ENCODE results near the gene ATF6B.
A peak's percentile ranks its signal among the peaks of the same experiment; 100 is the strongest.
"Not testable (repeated sequence)": the region's sequence is repeated elsewhere in the genome, so short reads cannot be mapped to it uniquely, and the experiment has no call there.

ATF6B gene

DNA sequence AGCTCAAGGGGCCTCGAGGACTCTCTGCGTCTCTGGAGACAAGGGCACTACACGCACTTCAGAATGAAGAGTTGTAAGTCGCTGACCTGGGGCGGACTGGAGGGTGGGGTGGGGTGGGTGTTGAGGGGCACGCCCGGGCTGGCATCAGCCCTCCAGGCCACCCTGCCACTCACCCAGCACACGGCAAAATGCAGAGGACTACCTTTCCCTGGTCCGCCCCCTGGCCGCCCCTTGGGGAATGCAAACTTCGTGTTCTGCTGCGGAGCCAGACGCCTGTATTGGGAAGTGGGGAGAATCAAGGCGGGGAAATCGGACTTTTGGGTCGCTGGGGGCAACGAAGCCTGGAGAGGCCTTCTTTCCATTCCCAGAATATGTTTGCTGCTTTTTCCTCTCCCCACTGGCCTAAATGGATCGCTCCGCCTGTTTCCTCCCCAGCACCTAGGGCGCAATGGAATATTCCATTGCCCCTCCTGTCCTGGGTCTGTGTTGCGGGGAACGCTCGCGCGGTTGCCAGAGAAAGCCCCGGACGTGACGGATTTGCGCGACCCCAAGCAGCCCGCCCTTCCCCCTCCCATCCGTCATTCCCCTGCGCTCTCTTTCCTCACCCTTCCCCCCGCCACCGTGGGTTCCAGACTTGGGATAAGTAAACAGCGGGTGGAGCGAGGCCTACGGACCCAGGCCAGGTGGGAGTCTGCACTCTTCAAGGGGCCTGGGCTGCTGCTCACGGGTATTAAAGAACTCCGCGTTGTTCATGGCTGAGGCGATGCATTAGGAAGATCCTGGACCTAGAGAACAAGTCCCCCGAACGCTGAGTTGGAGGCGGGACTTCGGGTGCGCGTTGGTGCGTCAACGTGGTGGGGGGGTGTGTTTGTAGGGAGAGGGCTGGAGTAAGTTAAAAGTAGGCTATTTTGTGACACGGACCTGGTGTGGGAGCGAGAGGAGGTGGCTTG, 25.8 kb upstream of the ATF6B start, which contains the start of gene PPT2:
Gene PPT2 (plus strand): TSS at position 578 of the 950 bp plus-strand sequence. CDS start 454 bp downstream, outside the sequence.
- peak; percentile 43 for DNase-seq

DNA sequence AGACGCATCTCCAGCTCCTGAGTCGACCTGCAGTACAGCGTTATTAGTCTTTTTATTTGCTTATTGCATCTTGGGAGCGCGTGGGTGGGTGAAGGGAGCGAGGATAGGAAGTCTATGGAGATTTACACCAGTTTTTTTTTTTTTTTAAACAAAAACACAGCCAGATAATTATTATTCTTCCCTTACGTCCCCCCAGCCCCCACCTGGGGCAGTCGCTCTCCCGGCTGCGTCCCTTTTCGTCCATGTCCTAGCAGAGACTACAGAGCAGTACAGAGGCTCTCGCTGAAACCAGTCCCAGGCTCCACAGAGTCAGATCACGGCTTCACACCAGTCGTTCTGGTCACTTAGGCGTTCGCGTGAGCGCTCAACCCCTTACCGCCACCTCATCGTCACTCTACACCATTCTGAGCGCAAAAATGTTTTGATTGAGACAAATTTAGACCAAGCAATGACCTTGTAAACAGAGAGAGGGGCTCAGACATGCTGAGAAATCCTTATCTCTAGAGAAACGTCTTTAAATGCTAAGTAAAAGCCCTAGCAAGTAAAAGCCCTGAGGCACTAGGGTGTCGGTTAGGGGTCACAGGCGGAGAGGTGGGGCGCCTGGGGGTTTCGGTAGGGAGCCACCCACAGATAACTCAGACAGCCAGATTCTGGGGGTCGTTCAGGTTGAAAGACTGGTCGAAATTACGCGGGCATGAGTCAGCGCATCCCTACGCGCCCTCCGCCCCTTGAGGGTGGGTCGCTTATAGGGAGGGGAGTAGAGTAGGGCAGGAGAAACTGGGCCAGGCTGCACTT, 24.9 kb upstream of the ATF6B start:
- DNase-seq, result no peak

DNA sequence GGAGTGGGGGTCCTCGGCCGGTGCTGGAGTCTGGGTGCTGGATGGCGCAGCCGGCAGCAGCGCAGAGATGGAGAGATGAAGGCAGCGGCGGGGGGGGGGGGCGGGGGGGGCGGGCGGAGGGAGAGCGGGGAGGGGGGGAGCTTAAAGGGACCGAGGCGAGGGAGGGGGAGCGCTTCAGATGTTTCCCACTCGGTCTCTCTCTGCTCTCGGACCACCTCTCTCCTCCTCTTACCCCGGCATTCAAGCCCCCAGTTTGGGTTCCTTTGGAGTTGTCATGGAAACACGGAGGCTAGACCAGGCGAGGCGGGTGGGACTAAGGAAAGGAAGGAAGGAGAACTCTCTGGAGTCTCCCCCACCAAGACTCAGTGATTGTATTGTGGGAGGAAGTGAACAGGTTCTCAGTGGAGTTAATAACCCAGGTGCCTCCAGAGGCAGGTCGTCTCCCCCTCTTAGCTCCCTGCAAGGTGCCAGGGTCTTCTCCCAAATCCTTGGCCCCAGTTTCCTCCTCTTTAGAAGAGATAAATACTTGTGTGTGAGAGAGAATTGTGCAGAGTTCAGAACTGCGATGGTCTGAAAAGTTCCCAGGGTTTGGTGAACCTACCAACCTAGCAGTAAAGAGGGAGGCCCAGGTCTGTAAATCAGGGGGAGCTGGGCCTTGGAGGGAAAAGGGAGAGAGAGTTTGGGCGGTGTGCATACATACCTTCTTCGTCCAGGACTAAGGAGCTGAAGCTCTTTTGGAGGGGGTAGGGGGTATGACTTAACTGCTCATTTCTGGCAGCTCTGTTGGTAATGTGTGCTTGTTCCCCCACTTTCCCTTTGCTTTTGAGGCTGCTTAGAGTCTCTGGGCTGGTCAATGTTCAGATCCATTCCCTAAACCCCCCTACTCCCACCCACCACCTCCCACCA, 24.1 kb upstream of the ATF6B start, which contains the start of gene PRRT1:
Gene PRRT1 (minus strand): TSS at position 77 of the 906 bp plus-strand sequence. CDS start 112 bp downstream, outside the sequence.
- DNase-seq, result no peak

DNA sequence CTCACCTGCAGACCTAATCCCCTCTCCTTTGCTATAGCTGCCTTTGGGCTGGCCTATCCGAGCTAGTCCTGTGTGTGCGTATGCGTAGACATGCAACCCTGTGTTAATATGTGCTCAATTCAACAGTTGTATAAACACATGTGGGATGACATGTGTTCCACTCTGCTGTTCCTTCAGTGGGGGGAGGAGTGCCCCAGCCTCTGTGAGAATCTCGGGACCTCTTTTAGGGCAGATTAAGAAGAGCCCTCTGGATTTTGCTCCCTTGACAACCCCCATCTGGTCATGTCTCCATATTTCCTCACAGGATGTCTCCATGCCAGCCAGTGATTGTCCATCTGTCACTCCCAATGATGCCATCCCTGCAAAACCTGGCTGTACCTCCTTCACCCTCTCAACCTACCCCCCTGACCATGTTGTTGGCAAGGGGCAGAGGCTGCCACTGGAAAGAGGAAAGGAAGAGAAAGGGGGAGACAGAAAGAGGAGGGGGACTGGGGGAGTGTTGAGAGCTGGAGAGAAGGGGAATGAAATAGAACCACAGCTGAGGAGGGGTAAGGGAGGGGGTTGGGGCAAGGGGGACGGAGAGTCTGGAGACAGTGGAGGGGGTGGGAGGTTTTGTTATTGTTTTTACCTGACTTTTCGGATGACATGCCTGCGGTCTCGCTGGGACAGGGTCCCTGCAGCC, 23.3 kb upstream of the ATF6B start:
- DNase-seq, result no peak

DNA sequence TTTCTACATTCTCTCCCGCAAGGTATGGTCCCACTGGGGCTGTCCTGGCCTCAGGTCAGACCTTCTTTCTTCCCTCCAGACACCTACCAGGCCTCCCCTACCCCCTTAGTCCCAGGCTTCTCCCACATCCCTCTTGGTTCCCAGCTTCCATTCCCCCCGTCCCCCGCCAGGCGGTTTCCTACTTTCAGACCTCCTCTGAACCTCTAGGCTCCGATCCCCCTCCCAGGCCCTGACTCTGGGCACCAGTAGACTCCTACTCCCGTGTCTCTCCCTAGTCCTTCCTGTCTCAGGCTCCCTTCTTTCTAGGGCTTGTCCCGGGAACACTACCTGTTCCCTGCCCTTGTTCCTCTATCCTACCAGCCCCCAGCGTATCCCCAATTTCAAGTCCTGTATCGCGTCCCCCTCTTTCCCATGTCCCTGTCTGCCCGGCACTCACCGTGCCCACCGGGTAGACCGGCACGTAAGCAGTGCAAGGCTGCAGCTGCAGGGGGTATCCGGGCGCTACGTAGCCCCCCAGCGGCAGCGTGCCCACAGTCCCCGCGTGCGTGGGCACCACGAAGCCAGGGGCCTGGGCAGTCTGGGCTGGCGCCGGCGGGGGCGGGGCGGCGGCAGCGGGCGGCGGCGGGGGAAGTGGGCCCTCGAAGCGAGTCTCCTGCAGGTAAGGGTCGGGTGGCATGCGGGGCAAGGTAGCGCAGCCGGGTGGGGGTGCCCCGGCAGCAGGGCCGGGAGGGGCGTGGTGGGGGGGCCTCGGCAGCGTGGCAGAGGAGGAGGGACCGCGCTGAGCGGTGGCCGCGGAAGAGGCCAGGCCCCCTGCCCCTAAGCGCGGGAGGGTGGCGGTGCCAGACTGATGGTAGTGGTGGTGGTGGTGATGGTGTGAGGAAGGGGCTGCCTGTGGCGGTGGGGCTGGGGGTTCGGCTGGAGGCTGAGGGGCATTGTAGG, 22.2 kb upstream of the ATF6B start:
- DNase-seq, result no peak

DNA sequence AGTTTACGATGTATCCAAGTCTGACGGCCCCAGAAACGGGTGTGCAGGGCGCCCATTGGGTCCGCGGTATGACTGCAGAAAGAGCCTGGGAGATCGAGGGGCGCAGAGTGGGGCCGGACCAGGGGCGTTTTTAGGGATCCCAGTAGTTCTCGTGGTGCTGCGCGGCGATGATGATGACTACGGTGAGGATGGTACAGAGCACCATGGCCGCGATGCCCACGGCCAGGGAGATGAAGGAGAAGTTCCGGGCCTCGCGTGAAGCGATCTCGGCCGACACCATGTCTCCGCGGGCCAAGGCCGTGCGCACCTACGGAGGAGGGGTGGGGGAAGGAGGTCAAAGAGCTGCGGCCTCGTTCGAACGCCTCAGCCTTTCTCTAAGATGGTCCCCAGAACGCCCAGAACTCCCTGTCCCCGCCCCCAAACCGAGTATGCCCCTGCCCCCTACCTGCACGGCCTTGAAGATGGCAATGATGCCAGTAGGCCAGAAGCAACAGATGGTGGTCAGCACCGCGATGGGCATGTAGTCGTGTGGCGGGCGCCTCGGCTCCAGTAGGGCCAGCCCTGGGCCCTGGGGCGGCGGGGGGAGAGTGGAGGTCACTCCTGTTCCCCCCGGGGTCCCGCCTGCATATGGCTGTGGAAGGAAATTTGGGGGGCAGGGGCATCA, 21.2 kb upstream of the ATF6B start:
- no peak for DNase-seq

DNA sequence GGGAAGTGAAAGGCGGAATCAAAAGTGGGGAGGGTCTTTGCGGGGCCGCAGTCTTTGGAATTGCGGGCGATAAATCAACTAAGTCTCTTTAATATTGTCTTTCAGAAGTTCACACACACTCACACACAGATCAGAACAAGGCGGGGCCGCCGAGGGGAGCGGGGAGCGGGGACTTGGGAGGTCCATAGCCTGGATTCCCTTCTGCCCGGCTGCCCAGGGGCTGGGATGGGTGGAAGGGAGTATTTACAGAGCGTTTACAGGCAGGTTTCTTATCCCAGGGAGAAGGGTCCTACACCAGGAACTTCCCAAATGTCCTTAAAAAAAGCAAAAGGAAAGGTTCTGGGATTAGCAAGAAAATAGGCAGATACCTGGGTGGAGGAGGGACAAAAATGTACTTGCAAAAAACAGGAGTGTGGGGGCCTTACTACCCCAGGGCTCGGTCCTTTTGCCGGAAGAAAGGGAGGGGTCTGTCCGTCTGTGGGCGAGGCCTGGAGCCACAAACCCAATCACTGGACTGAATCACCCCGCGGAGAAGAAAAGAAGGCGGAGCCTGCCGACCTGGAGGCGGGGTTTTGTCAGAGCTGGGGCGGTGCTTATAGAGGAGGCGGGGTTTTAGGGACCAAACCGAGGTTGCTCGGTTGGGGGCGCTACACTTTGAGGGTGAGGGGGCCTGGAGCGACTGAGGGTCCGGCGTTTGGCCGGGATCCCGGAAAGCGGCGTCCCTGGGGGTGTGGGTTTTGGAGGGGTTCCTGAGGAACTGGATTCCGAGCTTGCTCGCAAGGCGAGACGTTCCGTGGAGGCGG, 20.4 kb upstream of the ATF6B start:
- DNase-seq, result no peak

DNA sequence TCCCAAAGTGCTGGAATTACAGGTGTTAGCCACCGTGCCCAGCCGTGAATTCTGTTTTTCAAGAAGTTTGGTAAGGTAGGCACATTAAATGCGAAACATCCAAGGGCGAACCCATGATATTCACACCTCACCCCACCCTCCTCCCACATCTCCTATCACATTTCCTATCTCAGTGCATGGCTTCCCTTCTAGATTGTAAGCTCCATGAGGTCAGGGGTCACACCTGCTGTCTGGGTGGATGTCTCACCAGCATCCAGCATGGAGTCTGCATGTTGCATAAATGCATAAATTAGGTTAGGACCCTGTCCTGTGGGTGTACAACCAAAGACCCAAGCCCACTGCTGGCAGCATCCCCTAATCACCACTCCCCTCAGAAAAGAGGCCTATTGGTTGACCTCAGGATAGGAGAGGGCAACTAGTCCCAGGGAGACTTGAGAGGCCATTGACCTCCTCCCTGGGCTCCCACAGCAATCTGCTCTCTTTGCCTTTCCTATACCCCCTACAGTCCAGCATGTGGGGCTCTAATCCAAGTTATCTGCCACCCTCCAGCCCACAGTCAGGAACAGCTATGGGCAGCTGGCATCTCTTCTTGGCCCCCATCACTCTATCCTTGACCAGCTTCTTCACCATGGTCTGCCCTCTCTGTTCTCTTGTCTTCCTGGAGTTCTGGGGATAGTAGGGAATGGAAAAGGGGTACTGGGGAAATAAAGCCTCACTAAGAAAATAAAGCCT, 19.5 kb upstream of the ATF6B start:
- no peak for DNase-seq

DNA sequence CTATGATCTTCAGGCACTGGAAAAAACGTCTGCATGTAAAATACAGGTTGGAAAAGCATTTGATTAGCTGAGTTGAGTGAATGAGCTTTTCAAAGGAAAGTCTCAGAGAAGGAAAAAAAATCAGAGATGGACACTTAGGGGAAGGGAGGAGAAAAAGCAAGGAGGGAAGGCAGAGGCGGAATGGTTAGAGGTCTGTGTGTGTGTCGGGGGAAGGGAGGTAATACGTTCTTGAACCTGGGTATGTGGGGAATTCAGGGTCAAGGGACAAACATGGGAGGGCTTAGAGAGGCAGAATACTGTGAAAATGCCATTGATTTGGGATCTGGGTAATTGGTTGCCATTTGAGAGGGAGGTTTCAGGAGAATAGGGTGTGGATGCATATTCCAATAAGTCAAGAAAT, 18.6 kb upstream of the ATF6B start:
- DNase-seq, result no peak

DNA sequence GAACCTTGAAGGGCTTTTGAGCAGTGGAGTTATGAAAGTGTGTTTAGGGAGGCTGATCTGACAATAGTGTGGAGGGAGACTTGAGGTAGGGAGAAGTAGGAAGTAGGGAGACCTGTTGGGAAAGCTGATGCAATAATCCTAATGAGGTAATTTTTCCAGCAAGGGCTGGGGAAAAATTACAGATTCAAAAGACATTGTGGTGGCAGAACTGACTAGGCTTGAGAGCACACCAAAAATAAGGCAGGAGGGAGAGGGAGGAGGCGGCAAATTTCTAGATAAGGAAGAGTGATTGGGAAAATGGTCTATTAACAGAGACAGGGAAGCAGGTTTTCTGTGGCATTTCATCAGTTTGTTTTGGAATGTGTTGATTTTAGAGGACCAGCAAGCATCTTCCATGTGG, 18.2 kb upstream of the ATF6B start:
- DNase-seq, result no peak

DNA sequence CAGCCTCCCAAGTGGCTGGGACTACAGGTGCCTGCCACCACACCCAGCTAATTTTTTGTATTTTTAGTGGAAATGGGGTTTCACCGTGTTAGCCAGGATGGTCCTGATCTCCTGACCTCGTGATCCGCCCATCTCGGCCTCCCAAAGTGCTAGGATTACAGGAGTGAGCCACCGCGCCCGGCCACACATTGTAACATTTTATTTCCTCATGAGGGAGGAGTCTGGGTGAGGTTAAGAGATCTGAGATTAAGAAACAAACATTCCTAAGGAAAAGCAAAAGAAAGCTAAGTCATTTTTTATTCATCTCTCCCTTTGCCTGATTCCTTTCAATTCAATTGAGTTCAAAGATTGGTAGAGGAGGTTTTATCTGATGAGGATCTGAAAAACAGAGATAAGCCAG, 16.2 kb upstream of the ATF6B start:
- DNase-seq, result not testable (repeated sequence)

DNA sequence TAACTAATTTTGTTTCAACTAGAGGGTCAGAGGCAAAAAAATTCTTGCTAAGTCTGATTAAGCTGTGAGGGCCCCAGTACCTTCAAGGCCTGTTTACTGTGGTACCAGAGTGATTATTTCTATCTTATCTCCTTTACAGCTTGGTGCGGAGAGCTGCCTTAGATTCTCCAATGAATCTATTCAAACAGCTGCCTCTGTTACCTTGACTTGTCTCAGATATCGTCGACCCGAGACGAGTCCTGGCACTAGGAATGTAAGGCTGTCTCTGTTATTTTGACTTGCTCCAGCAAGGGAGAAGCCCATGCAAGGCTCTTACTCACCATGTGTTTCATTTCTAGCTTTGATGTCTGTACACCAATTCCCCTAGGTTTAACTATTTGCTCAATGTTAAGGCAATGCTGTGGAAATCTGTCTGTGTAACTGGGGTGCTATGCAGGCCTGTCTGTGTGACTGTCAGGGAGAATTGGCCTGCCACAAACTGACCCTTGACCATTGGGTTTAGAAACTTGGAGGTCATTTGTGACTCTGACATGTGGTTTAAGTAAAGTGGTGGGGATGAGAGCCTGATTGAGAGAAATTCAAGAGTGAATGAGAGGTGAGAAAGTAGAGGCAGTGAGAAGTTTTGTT, 12.5 kb upstream of the ATF6B start:
- no peak for DNase-seq

DNA sequence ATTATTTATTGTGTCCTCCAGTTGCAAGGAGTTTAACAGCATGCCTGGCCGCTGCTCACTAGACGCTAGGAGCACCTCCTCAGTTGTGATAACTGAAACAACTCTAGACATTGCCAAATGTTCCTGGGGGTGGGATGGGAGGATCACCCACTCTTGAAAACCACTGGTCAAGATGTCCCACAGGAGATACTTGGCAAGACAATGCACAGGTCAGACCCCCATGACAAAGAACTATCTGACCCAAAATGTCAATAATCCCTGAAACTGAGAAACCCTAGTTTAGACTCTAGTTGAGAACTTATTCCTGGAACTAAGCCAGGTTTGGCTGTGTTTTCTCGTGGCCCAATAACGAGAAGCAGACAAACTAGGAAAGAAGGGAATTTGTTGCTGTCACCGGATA, 11.5 kb upstream of the ATF6B start:
- no peak for DNase-seq

DNA sequence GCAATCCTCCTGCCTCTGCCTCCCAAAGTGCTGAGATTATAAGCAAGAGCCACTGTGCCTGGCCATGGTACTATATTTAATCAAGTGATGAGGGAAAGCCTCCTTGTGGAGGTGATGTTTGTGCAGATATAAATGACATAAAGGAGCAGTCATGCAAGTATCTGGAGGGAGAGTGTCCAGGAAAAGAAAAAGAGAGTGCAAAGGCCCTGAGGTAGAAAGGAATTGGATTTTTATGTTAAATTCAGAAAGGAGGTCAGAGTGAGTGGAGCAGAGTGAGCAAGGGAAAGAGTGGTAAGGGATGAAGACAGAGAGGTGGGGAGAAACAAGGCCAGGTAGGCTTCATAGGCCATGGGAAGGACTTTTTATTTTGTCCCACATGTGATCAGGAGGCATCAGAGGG, 9.4 kb upstream of the ATF6B start:
- no peak for DNase-seq

DNA sequence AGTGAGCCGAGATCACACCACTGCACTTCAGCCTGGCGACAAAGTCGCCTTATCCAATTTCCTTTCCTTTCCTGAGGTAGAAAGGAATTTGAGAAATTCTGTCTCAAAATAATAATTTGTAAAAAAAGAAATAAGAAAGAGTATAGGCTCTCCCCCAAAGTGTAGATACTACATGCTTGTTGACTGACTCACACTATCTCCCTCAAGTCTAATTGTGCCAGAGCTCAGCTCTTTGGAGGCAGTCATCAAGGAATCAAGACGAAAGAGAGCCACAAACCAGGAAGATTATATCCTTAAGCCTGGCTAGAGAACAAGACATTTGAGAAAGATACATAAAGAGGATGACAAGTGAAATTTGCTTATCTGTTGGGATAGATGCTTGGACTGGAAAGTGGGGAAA, 5.7 kb upstream of the ATF6B start:
- DNase-seq, result no peak

DNA sequence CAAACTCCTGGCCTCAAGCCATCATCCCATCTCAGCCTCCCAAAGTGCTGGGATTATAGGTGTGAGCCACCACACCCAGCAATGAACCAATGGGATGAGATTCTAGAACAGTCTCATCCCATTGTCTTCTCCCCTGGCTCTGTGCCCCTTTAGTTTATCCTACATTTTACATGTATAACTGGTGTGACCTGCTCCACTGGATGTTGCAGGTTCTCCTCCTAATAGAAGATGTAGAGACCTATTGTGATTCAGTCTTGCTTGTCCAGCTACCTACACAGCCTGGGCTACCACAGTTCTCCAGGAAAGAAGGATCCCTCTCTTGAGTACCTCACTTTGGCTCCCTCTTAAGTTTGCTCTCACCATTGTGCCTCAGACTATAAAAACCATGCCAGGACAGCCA, 4.1 kb upstream of the ATF6B start:
- no peak for DNase-seq

DNA sequence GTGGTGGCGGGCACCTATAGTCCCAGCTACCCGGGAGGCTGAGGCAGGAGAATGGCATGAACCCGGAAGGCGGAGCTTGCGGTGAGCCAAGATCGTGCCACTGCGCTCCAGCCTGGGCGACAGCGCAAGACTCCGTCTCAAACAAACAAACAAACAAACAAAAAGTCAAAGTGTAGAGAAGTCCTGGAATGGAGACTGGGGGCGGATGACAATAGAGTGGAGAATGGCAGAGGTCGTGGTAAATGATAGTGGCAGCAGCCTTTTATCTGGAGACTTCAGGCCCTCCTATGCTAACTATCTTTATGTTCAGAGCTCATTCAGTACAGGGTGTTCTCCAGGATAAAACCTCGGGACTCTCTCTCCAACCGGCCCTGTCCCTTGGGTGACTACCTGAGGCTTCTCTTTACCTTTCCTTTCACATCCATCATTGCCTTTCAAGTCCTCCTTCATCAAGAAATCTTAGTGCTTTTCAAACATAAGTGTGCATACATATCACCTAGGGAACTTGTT, 3.4 kb upstream of the ATF6B start:
- DNase-seq, result no peak
